Endometrial microvascular endothelial cells (primary cell): ENCODE results near the gene AKT1S1. TPM values are rescaled to one million over a fixed set of nuclear protein-coding genes. Genes with fewer than 3 reads are reported as not detected.

ENCODE experiments used
- in situ Hi-C: cut with HindIII; loops from 2 replicates; pipeline ENCODE4 v1.10.0; 2017; ENCODE audit warnings: low sequenced_read_pairs, low pct_unique_long_range_greater_than_20kb; ENCODE audit errors: inconsistent ontology term
- total RNA-seq: library from RNA; depleted of rRNA; stranded (reverse); fragments of >200 nt; gene quantifications from one replicate; pipeline ENCODE4 v1.2.3, GENCODE V29; 2015; ENCODE audit errors: inconsistent ontology term

The AKT1S1 gene
- total RNA-seq, 1 donor from 2014 or later: 23.1 TPM

DNA sequence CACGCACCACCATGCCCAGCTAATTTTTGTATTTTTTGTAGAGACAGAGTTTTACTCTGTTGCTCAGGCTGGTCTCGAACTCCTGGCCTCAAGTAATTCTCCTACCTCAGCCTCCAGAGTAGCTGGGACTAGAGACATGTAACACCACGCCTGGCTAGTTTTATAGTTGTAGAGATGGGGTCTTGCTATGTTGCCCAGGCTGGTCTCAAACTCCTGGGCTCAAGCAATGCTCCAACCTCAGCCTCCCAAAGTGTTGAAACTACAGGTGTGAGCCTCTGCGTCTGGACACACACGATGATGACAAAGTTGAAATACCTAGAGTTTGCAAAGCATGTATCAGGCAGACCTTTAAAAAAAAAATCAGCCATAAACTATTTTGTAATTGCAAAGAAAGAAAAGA lies 30.7 kb downstream of the AKT1S1 start:
- in situ Hi-C loops: no loop called here

DNA sequence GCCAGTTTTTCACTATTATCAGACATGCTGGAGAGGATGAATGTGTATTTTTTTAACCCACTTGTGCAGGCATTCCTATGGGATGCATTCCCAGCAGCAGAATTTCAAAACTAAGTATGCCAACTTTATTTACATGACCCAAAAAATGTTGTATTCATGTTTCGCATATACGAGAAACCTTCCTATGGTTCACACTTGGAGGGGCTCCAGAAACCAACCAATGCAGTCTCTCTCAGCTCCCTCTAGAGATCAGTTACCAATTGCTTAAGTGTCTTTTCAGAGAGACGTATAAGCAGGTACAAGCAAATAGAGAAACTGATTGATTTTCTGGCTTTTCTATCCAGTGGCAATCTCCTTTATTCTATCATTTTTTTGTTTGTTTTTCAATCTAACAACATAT lies 31.7 kb downstream of the AKT1S1 start:
- in situ Hi-C loops: no loop called here

DNA sequence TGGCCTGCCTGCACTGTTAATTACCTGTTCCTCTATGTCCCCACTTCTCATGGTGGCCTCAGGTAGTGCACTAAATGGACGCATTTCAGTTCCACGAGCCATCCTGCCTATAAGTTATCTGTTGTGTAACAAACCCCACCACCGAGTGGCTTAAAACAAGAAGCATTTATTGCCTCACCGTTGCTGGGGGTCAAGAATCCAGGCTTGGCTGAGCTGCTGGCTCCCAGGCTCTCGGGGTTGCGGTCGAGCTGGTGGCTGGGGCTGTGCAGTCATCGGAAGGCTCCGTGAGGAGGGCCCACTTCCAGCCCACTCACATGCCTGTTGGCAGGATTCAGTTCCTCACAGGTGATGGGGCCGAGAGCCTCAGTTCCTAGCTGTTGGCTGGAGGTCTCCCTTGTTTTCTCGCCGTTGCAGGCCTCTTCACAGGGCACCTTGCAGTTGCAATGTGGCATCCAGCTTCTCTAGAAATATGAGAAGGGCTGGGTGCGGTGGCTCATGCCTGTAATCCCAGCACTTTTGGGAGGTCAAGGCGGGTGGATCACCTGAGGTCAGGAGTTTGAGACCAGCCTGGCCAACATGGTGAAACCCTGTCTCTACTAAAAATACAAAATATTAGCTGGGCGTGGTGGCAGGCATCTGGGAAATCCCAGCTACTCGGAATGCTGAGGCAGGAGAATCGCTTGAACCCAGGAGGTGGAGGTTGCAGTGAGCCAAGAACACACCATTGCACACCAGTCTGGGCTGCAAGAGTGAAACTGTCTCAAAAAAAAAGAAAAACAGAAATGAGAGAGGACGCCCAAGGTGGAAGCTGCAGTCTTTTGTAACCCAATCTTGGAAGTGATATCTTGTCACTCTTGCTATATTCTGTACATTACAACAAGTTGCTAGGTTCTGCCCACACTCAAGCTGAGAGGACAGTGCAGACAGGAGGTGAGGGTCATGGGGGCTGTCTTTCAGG lies 32.7 kb downstream of the AKT1S1 start:
- in situ Hi-C loops: no loop called here

DNA sequence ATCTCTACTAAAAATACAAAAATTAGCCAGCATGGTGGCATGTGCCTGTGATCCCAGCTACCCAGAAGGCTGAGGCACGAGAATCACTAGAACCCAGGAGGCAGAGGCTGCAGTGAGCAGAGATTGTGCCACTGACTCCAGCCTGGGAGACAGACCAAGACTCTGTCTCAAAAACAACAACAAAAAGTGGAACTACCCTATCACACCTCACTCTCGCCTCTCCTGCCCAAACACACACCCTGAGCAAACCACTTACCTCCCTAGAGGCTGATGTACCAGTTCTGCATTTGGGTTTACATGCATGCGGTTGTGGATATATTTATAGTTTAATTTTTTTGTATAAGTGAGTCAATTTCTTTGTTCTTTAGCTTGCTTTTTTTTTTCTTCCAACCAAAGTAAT lies 33.9 kb downstream of the AKT1S1 start:
- in situ Hi-C loops: no loop called here

DNA sequence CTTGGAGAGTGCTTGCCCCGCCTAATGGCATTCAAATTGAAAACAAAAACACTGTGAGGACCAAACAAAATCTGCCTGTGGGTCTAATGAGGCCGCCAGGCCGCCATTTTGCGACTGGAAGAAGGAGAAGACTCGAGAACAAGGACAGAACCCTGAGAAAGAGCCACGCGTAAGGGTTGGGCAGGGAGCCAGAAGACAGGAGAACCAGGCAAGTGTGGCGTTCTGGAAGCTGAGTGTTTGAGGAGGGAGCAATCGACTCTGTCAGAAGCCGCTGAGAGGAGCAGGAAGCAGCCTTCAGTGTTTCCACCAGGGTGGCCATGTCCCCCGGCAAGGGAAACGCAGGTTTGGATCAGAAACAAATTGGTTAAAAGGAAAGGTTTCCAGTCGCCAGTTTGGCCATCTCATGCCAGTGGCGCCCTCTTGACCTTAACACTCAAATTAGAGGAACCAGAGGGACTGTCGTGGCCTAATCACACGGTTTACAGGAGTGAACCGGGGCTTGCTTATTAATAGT lies 36.4 kb downstream of the AKT1S1 start:
- in situ Hi-C loops: no loop called here

DNA sequence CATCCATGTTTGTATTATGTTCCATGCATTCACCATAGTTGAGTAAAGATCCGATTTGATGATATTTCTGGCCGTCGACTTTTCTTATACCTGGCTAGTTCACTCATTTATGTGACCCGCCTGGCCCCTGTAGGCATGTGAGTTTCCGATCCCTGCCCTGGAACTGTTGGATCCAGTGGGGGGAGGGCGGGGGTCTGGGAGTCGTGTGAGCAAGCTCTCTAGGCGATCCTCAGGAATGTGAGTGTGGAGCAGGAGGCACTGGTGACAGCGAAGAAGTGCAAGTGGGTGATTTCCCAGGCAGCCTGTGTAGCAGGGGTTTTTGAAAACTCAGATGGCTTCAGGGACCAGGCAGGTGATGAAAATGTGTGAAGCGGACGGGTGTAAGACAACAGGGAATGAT lies 36.8 kb downstream of the AKT1S1 start:
- in situ Hi-C loops: no loop called here

DNA sequence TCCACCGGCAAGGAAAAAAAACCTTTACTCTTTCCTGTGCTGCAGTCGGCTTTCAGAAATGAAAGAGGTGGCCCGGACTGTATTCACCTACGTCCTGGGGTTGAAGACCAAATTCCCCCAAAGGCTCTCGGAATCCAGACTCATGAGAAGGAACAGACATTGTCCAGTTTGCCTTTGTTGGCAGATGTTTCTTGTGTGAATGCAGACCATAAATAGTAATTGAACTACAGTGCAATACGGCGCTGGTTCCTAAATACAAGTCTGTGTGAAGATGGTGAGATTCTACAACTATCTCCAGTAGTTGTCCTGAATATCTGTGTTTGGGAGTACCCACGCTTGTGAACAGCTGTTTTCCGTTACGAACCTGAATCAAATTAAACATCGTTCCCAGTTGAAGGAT lies 37.4 kb downstream of the AKT1S1 start:
- in situ Hi-C loops: no loop called here

DNA sequence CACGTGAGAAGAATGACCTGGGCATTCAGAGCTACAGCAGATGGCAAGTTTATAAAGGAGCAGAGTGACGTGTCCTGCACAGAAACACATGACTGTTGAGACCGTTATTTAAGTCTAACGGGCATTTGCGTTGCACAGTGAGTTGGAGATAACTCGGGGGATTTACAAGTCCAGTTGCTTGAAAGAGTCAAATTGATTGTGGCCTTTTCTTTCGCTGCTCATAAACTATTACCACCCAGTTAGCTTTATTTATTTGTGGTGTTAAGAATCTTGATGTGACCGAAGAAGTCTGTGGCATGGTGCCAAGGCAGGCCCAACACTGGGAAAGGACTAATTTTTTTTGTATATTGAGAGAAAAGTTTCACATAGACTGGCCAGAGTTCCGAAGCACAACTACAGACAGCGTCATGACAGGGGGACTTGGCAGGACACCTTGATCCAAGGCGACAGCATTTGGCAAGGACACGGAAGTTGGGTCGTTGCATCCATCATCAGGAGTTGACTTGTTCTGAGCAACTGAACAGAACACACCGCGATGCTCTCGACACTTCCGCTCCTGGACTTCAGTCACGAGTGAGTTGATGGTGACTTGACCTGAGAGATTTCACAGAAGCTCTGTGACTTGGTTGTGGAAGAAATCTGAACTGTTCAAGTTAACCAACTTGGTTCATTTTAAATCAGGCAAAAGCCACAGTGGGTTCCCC lies 38.1 kb downstream of the AKT1S1 start:
- in situ Hi-C loops: no loop called here

DNA sequence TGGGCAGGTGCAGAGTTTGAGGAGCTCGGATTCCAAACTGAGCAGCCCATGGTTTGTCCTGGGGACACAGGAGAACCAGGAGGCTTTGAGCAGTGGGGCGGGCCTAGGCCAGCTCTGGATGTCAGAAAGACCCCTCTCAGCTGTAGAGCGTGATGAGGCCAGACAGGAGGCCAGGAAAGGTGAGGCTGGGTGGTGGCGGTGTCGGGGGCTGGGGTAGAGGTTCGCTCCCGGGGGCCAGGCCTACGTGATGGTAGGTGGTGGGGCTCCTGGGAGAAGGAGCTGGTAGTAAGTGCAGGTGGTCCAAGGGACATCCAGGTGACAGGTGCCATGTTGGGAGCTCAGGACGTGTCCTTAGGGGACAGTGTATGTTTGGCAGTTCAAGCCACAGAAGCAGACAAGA lies 39.7 kb downstream of the AKT1S1 start:
- in situ Hi-C loops: no loop called here

DNA sequence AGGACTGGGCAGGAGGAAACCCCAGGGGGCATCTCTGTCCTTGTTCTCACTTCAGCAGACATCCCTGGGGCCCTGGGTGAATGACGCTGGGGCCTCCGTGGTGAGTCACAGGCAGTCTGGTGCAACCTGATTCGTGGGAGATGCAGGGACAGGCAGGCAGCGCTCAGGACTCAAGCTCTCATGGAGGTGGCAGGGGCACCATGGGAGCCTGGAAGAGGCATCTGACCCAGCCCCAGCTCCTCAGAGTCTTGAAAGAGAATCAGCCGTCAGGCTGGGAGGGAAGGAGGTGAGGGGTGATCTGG lies 40.2 kb downstream of the AKT1S1 start:
- in situ Hi-C loops: no loop called here

DNA sequence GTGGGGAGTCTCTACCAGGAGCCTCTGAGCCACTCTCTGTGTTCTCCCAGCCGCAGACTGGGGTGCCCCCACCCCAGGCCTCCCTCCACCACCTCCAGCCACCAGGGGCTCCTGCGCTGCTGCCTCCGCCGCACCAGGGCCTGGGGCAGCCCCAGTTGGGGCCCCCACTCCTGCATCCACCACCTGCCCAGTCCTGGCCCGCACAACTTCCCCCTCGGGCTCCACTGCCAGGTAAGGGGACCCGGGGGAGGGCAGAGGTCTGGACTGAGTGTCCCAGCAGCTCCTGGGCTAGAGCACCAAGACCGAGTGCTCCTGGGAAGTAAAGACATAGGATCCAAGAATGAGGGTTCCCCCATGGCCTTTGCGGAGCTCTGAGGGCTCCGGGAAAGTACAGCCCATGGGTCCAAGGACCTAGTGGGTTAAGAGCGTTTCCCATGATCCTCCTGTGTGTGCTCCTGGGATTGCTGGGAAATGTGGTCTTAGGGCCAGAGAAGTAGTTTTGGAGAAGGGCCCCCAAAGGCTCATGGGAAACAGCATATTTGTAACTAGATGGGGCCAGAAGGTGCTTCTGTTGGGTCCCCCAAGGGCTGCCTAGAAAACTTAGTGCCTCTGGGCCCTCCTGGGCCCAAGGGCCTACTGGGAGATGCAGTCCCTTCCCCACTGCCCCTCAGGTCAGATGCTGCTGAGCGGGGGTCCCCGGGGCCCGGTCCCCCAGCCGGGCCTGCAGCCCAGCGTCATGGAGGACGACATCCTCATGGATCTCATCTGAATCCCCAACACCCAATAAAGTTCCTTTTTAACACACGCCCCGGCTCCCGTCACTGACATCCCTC lies 40.8 kb downstream of the AKT1S1 start:
- in situ Hi-C loops: no loop called here

DNA sequence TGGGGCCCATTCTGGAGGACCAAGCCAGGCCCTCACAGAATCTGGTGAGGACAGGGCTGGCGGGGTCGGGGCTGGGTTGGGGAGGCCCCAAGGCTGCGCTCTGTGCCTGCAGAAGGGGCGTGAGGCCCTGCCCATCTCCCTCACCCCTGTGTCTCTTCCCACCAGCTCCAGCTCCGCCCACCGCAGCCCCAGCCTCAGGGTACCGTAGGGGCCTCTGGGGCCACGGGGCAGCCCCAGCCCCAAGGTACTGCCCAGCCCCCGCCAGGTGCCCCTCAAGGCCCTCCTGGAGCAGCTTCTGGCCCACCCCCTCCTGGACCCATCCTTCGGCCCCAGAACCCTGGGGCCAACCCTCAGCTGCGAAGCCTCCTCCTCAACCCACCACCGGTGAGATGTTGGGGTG lies 41.6 kb downstream of the AKT1S1 start:
- in situ Hi-C loops: no loop called here

DNA sequence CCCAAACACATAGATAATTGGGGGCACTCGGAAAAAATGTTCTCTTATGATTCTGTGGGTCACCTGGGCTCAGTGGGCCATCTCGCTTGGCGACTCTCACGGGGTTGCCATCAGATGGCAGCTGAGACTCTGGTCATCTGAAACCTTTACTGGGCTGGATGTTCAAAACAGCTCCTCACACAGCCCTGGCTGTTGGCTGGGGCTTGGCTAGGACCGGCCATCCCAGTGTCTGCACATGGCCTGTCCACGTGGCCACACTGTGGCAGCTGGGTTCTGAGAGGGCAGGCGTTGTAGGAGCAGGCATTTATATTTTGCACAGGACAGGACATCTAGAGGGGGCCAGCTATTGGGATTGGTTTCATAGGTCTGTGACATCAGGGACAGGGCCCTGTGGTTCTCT lies 43.6 kb downstream of the AKT1S1 start:
- in situ Hi-C loops: no loop called here

DNA sequence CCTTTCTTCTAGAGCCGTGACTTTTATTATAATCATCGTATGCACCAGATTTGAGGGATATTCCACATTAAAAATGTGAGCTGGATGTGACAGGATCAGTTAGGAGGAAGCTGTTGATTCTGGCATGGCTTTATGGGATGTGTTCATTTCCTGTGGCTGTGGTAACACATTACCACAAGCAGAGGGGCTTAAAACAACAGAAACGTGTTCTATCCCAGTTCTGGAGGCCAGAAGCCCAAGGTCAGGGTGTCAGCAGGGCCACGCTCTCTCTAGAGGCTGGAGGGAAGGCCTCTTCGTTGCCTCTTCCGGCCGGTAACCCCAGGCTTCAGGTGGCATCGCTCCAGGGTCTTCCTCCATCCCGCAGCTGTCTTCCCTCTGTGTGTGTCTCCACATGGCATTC lies 44.6 kb downstream of the AKT1S1 start:
- in situ Hi-C loops: no loop called here

DNA sequence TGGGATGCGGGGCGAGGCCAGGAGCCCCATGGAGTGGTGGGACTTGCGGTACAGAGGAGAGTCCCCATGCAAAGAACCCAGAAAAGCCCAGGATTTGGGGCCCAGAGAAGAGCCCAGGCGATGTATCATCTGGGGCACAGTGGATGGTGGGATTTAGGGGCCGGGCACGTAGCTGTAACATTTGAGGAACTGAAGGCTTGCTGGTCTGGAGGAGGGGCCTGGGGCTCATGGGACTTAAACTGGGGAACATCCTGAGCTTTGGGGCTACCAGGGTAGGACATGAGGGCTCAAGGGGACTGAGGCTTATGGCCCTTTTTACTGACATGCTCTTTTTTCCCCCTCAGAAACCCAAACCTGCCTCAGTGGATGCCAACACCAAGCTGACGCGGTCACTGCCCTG lies 45.6 kb downstream of the AKT1S1 start:
- in situ Hi-C loops: no loop called here

DNA sequence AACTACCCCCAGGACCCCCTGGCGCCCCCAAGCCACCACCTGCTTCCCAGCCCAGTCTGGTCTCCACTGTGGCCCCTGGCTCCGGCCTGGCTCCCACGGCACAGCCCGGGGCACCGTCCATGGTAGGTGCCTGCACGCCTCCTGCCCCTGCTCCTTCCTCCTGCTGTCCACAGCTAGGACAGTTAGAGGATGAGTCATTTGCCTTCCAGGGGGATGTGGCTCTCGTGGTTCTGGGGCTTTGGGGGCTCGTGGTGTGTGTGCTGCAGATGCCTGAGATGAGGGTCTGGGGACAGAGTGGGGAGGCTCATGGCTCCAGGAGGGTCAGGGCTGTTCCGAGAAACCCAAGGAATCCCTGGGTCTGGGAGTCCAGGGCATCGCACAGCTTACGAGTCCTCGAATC lies 46.4 kb downstream of the AKT1S1 start:
- in situ Hi-C loops: no loop called here

DNA sequence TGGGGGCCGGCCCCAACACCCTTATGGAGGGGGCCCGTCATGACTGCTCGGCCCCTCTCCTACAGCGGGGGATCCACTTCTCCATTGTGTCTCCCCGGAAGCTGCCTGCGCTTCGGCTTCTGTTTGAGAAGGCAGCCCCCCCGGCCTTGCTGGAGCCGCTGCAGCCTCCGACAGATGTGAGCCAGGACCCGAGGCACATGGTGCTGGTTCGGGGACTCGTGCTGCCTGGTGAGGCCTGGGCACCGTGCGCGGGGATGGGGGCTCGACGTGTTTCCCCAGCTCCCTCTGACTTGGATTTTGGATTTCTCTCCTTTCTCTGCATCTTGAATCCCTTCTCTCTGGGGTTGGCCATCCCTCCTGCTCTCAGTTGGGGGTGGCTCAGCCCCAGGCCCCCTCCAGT lies 47.4 kb downstream of the AKT1S1 start:
- in situ Hi-C loops: no loop called here

DNA sequence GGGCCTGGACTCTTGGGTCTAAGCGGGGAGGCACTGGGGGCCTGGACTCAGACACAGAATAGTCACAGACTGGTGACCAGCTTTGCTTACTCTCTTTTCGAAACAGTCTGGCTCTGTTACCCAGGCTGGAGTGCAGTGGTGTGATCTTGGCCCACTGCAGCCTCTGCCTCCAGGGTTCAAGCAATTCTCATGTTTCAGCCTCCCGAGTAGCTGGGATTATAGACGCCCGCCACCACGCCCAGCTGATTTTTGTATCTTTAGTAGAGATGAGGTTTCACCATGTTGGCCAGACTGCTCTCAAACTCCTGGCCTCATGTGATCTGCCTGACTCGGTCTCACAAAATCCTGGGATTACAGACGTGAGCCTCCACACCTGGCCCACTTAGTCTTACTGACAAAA lies 48.0 kb downstream of the AKT1S1 start:
- in situ Hi-C loops: no loop called here

DNA sequence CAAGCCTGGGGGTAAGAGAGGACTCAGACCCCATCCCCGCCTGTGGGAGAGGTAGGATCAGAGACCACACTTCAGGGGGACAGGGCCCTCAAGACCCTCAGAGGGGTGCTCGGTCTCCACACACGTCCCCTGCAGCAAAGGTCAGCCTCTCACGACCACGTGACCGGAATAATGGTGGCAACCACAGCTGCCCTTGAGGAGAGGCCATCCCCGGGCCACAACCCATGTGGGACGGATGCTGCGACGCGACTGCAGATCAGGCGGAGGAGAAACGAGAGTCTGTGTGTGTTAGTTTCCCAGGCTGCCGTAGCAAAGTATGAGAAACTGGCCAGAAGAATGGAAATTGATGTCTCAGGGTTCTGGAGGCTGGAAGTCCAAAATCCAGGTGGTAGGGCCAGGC lies 50.1 kb downstream of the AKT1S1 start:
- in situ Hi-C loops: no loop called here
